Effector memory CD4-positive, alpha-beta T cell (primary cell): ENCODE data around the gene PRICKLE3.
A peak's percentile ranks its signal among the peaks of the same experiment; 100 is the strongest.
"Not testable (repeated sequence)": the region's sequence is repeated elsewhere in the genome, so short reads cannot be mapped to it uniquely, and the experiment has no call there.

Experiments used
- DNase-seq, 3 donors: peaks; one replicate each; pipeline ENCODE4 v3.0.0-alpha.2; 2020
- H3K27ac ChIP-seq: 2 replicates; pipeline ENCODE4 v1.7.0; 2013; ENCODE audit warnings: mild to moderate bottlenecking, low read length, moderate library complexity; ENCODE audit not compliant: insufficient read depth, poor library complexity, severe bottlenecking
- H3K27me3 ChIP-seq: replicated peaks from 2 replicates; pipeline ENCODE4 v1.7.0; 2013; ENCODE audit warnings: mild to moderate bottlenecking, low read length; ENCODE audit not compliant: insufficient read depth, control insufficient read depth, poor library complexity, severe bottlenecking
- H3K36me3 ChIP-seq: 2 replicates; pipeline ENCODE4 v1.7.0; 2013; ENCODE audit warnings: mild to moderate bottlenecking, low read length, moderate library complexity; ENCODE audit not compliant: control insufficient read depth, insufficient read depth
- H3K4me1 ChIP-seq: 2 replicates; pipeline ENCODE4 v1.7.0; 2013; ENCODE audit warnings: low read length, mild to moderate bottlenecking; ENCODE audit not compliant: control insufficient read depth, insufficient read depth, poor library complexity, severe bottlenecking
- H3K4me3 ChIP-seq: 2 replicates; pipeline ENCODE4 v1.7.0; 2013; ENCODE audit warnings: low read length, low read depth, mild to moderate bottlenecking; ENCODE audit not compliant: insufficient read depth, poor library complexity, severe bottlenecking
- H3K9me3 ChIP-seq: 2 replicates; pipeline ENCODE4 v1.7.0; 2013; ENCODE audit warnings: mild to moderate bottlenecking, low read length, moderate library complexity; ENCODE audit not compliant: control insufficient read depth

PRICKLE3 gene

DNA sequence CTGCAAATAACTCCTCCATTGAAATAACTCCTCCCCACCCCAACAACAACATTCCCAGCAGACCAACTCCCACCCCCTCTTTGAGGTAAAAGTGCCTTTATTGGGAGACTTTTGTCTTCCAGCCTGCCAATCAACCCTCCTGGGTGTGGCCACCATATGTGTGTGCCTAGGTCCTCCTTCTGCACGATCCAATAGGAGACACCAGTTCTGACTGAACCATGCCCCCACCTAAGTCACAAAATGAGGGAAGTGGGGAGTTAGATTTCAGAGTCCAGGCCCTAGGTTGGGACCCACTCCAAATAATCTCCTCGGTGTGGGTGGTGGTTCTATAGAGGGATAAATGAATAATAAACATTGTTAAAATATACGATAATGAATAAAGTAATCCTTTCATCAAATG lies 11.4 kb downstream of the PRICKLE3 start:
- Histone ChIP-seq H3K9me3 (no peaks in the 10 kb centered on the region), H3K27ac (no peak overlapping the region), H3K27me3 (no peaks in the 10 kb centered on the region), H3K4me3 (no peak overlapping the region), H3K4me1 (peaks cover 8% of the 10 kb centered on the region), H3K36me3 (no peaks in the 10 kb centered on the region)
- DNase-seq: no peak

DNA sequence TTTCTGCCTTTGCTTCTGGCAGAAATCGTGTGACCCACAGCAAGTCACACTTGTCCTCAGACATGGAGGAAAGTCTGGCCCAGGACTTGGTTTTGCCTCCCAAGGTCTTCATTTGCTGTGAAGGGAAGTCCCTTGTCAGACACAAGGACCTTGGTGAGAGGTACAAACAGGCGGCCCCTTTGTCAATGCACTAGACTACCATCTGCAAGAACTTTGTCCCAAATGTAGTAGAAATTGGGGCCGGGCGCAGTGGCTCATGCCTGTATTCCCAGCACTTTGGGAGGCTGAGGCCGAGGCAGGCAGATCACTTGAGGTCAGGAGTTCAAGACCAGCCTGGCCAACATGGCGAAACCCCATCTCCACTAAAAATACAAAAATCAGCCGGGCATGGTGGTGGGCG lies 12.6 kb downstream of the PRICKLE3 start:
- H3K27me3 ChIP-seq, H3K4me1 ChIP-seq, H3K36me3 ChIP-seq, H3K9me3 ChIP-seq, H3K4me3 ChIP-seq, DNase-seq: not testable (repeated sequence)
- peak overlapping the region; percentile 73 for H3K27ac ChIP-seq

DNA sequence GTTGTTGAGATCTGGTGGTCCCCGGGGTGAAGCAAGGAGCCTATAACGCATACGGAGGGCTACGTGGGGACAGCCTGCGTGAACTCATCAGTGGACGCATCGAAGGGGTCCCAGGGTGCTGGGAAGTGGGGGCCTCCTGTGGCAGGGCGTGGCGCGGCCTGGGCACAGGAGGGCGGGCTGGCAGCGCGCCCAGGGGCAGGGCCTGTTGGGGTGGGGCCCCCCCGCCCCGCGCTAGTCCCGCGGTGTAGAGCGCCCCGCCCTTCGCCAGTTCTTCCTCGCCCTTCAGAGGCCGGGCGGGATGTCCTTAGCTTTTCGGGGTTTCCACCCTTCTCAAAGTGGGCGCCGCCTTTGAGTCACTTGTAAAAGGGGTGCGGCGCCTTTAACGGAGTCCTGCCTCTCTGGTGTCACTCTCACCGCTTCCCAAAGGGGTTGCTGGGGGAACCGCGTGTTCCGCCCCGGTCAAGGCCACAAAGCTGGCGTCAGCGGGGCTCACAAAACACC lies 13.8 kb downstream of the PRICKLE3 start:
- DNase-seq: peak; percentile 51 to 62 (median 52)
- Histone ChIP-seq H3K9me3 (no peaks in the 10 kb centered on the region), H3K27me3 (no peaks in the 10 kb centered on the region), H3K27ac (peak overlapping the region; percentile 73), H3K36me3 (no peaks in the 10 kb centered on the region), H3K4me3 (peak overlapping the region; percentile 62), H3K4me1 (peaks cover 8% of the 10 kb centered on the region)

DNA sequence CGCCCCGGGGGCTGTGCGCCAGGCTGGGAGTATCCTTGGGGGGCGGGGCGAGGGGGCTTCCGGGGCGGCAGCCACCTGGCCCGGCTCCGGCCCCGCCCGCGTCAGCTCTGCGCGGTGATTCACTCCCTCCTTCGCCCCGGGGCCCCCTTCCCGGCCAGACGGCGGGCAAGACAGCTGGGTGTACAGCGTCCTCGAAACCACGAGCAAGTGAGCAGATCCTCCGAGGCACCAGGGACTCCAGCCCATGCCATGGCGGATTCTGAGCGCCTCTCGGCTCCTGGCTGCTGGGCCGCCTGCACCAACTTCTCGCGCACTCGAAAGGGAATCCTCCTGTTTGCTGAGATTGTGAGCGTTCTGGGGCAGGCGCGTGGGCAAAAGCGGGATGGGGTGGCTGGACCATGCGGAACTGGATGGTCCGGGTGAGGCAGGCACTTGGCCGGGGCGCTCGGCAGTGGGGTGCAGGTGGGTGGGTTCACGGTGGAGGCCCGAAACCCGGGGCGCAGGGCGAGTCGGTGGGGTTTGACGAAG lies 14.4 kb downstream of the PRICKLE3 start, which contains the start of gene PLP2:
TSS of gene PLP2 (plus strand) at position 147 of the 528 bp plus-strand sequence. CDS start at position 250, 103 bp downstream.
- peak within 1 kb of the TSS; percentile 73 for H3K27ac ChIP-seq
- no peaks in the 10 kb centered on the region for H3K27me3 ChIP-seq
- no peaks in the 10 kb centered on the region for H3K9me3 ChIP-seq
- H3K4me1 ChIP-seq: peaks cover 8% of the 10 kb centered on the region
- peak within 1 kb of the TSS; percentile 62 for H3K4me3 ChIP-seq
- peak; percentile 62 to 63 (median 63) for DNase-seq
- H3K36me3 ChIP-seq: no peaks in the 10 kb centered on the region

DNA sequence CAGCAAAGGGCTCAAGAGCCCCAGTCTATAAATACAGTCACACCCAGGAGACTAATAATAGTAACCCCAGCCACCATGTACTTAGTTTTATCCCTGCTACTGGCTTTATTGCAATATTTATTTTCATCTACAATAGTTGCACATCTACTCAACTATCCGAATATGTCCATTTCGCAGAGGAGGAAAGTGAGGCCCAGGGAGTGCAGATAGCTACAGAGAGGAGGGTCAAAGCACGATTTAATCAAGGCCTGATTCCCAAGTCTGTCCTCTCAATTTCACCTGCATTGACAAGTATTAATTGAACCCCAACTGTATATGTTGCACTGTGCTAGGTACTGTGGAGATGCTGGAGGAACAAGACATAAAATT lies 18.4 kb downstream of the PRICKLE3 start:
- Histone ChIP-seq H3K4me3 (peak overlapping the region; percentile 36), H3K27ac (no peak overlapping the region), H3K4me1 (peaks cover 11% of the 10 kb centered on the region), H3K9me3 (no peaks in the 10 kb centered on the region), H3K36me3 (no peaks in the 10 kb centered on the region), H3K27me3 (no peaks in the 10 kb centered on the region)
- DNase-seq: no peak

DNA sequence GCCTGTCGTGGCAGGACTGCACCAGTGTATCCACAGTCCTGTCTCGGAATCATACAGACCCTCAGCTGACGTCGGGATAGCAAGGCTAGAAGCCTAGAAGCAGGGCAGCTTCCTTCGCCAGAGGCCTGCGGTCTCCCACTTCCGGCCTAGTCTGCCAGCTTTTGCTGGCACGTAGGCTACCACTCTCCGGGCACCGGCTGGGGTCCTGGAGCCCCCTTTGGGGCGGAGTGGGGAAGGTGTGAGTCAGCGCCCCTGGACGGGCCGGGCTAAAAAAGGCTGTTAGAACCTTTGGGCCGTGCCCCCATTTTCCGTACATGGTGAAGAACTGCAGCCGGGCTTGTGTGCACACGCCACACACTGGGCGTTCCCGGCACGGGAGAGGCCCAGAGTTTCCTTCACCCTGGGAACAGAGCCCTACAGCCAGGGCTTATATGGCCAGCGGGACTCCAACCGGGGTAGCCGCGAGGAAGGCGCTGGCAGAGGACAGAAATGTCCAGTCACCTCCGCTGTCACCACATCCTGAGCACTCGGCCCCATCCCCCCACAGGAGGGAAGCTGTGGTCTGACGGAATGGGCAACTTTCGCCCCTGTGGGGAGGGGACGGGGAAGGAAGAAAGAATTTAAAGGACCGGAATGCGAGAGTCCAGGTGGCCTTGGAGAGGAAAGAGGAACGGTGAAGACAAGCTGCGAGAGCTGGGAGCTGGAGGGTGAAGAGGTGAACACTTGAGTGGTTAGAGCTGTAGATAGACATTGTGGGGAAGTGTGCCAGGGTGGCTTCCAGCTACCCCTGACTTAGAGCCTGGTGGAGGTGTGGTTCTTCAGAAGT lies 19.0 kb downstream of the PRICKLE3 start:
- no peaks in the 10 kb centered on the region for H3K9me3 ChIP-seq
- H3K36me3 ChIP-seq: no peaks in the 10 kb centered on the region
- no peaks in the 10 kb centered on the region for H3K27me3 ChIP-seq
- peaks cover 8% of the 10 kb centered on the region for H3K4me1 ChIP-seq
- peak overlapping the region; percentile 36 for H3K4me3 ChIP-seq
- peak; percentile 67 to 72 (median 69) for DNase-seq
- peak overlapping the region; percentile 77 for H3K27ac ChIP-seq

DNA sequence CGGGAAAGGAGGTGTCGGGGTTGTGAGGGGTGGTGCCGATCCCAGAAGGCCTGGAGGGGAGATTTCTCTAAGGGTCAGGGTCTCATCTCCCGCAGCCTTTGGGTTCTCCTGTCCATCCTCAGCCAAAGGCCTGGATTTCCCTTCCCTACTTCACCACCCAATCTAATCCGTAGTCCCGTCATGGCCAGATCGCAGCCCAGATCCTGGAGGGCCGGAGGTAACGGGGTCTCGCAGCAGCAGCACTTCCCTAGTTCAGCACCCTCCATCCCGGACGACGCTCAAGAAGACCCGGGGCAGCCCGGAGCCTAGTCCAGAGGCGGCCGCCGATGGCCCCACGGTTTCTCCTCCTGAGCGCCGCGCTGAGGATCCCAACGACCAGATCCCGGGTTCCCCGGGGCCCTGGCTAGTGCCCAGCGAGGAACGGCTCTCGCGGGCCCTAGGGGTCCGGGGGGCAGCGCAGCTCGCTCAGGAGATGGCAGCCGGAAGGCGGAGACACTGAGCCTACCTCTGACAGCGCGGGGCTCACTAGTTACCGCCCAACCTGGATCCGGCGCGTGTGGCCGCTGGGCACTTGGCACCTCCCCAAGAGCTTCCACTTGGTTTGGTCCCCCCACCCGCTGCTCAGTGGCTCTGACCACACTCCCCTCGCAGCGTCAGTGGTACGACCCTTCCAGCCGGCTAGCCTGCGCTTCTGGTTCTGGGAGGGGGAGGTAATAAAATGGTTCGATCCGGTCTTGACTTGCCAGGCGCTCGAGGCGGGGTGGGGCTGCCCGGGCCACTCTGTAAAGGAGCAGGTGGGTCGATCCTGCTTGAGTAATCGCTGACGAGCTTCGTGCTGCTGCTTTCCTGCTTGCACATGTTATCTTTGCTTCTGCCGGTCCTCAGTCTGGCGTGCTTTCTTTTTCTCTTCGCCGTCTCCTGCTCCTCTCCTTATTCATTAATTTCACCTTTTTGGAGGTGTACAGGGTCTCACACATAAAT lies 20.0 kb downstream of the PRICKLE3 start:
- Histone ChIP-seq H3K36me3 (no peaks in the 10 kb centered on the region), H3K4me1 (peaks cover 8% of the 10 kb centered on the region), H3K27ac (peak overlapping the region; percentile 77), H3K9me3 (no peaks in the 10 kb centered on the region), H3K27me3 (no peaks in the 10 kb centered on the region), H3K4me3 (no peak overlapping the region)
- peak; percentile 59 to 67 (median 64) for DNase-seq

DNA sequence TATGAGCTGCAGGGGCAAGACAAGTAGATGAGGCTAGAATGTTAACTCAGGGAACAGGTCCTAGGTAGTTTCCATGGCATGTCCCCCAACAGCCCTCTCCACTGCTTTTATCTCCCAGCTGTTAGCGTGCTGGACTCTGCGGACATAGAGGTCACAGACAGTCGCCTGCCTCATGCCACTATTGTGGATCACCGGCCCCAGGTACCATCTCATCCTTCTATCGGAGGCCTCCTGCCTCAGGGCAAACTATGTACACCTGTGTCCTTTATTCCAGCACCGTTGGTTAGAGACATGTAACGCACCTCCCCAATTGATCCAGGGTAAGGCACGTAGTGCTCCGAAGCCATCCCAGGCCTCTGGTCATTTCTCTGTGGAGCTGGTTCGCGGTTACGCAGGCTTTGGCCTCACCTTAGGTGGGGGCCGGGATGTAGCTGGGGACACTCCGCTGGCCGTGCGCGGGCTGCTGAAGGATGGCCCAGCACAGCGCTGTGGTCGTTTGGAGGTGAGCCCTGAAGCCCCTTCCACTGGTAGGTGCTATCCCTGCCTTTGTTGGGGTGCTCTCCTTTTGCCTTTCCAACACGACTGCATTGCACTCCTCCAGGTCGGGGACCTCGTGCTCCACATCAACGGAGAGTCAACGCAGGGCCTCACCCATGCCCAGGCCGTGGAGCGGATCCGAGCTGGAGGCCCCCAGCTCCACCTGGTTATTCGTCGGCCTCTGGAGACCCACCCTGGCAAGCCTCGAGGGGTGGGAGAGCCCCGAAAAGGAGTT lies 21.4 kb downstream of the PRICKLE3 start:
- no peak for DNase-seq
- Histone ChIP-seq H3K9me3 (no peaks in the 10 kb centered on the region), H3K36me3 (no peaks in the 10 kb centered on the region), H3K27me3 (no peaks in the 10 kb centered on the region), H3K4me1 (peaks cover 8% of the 10 kb centered on the region), H3K4me3 (no peak overlapping the region), H3K27ac (no peak overlapping the region)
